ENCODE measurements around the gene SYDE1. TPM values are rescaled to one million over a fixed set of nuclear protein-coding genes. Genes with fewer than 3 reads are reported as not detected.

Gene SYDE1
- total RNA-seq, 2 experiments from 2014 or later, result 0.40 to 0.72 TPM

DNA sequence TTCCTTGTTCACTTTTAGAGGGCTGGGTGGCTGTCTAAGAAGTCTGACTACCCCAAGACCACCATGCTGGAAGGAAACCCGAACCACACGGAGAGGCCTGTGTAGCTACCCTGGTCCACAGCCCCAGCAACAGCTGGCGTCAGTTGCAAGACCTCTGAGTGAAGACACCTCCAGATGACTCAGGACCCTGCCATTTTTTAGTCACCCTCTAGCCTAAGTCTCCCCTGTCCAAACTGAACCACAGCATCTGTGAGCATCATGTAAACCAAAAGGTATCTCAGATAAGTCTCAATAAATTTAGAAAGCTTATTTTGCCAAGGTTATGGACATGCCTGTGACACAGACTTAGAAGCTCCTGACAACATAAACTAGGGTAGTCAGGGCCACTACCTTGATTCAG is 2.2 kb upstream of the SYDE1 start:
- ChIA-PET POLR2A (no interaction called here), CTCF (interaction anchor here (0.6 kb wide), 1 partner anchor 284 kb away, joined by 3 read pairs; no protein-coding TSS in a partner anchor)

DNA sequence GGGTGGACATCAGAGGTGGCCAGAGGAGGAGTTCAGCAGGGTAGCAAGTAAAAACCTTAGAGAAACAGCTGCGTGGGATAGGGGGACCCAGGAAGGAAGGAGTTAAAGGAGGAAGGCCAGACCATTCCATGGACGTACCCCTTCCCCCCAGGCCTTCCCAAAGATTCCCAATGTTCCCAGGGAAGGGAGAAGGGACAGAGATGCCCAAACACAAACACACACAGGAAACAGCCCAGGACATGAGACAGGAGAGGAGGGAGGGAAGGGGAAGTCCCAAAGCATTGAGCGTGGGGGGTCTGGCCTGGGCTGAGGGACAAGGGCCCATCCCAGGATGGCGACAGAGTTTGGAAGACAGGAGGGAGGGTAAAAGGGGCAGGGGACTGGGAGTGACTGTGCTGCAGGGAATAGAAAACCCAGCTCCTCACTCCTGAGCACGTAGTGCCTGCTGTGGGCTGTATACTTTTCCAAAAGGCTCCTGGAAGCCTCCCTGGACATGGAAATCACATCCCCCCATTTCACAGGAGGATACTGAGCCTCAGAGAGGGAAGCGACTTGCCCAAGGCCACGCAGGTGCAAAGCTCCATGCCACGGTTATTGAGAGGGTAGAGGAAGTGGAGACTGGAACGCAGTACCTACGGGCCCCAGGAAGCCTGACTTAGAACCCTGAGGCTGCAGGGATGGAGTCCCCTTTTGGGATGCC is 1.1 kb downstream of the SYDE1 start:
- CTCF ChIA-PET, result interaction anchor here (1.0 to 1.8 kb wide), 2 partner anchors 16 kb away, joined by 3 to 9 read pairs; no protein-coding TSS in a partner anchor
- POLR2A ChIA-PET, result interaction anchor here (0.6 kb wide), 1 partner anchor 310 kb away, joined by 3 read pairs; the partner anchor contains the start of gene AKAP8L

DNA sequence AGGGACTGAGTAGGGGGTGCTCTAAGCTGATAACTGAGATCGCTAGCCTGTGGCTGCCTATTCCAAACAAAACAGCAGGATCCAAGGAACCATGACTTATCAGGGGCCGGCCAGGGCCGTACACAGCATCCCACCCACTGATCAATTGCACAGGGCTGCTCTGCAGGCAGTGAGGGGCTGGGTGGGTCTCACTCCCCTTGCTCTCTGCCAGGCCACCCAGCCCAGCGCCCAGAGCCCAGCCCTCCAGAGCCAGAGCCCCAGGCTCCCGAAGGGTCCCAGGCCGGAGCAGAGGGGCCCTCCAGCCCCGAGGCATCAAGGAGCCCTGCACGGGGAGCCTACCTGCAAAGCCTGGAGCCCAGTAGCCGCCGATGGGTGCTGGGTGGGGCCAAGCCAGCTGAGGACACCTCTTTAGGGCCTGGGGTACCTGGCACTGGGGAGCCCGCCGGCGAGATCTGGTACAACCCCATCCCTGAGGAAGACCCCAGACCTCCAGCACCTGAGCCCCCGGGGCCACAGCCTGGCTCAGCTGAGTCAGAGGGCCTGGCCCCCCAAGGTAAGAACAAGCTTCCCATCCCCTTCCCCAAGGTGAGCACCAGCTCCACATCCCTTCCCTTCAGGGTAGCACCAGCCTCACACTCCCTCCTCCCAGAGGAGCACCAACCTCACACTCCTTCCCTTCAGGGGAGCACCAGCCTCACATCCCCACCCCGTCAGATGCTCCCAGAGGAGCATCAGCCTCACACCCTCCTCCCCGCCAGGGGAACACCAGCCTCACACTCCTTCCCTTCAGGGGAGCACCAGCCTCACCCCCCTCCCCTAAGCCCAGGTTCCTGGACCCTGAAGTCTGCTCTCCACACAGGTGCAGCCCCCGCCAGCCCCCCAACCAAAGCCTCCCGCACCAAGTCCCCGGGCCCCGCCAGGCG is 1.9 kb downstream of the SYDE1 start:
- CTCF ChIA-PET, result interaction anchor here (0.6 to 1.8 kb wide), 2 partner anchors 8 to 17 kb away, joined by 3 to 9 read pairs; no protein-coding TSS in a partner anchor
- POLR2A ChIA-PET, result no interaction called here

DNA sequence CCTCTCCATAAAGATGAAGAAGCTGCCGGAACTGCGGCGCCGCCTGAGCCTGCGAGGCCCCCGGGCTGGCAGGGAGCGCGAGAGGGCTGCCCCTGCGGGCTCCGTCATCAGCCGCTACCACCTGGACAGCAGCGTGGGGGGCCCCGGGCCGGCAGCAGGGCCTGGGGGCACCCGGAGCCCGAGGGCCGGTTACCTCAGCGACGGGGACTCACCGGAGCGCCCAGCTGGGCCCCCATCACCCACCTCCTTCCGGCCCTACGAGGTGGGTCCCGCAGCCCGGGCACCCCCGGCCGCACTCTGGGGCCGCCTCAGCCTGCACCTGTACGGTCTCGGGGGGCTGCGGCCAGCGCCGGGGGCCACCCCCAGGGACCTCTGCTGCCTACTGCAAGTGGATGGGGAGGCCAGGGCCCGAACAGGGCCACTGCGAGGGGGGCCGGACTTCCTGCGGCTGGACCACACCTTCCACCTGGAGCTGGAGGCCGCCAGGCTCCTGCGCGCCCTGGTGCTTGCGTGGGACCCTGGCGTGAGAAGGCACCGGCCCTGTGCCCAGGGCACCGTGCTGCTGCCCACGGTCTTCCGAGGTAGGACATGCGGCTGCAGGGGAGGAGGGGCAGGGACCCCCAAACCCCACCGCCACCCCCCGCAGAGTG is 2.7 kb downstream of the SYDE1 start:
- CTCF ChIA-PET, result interaction anchor here (0.6 kb wide), 1 partner anchor 9 kb away, joined by 3 read pairs; no protein-coding TSS in a partner anchor
- POLR2A ChIA-PET, result no interaction called here

DNA sequence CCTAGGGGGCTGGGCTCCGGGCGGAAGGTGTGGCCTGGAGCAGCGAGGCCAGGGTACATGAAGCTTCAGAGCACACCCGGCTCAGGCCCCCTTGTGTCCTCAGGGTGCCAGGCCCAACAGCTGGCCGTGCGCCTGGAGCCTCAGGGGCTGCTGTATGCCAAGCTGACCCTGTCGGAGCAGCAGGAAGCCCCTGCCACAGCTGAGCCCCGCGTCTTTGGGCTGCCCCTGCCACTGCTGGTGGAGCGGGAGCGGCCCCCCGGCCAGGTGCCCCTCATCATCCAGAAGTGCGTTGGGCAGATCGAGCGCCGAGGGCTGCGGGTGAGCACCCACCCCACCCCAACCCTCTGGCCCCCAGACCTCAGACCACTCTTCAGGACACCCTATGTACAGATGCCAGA is 3.2 kb downstream of the SYDE1 start:
- ChIA-PET CTCF (no interaction called here), POLR2A (no interaction called here)

GRCh38 chr19:15111758-15112157 is 4.6 kb downstream of the SYDE1 start:
- CTCF ChIA-PET, result interaction anchor here (0.6 to 1.4 kb wide), 2 partner anchors 12 to 65 kb away, joined by 3 read pairs; no protein-coding TSS in a partner anchor
- POLR2A ChIA-PET, result no interaction called here

- ChIA-PET CTCF (interaction anchor here (0.6 to 2.2 kb wide), 3 partner anchors 11 to 65 kb away, joined by 3 to 8 read pairs (median 3); no protein-coding TSS in a partner anchor), POLR2A (no interaction called here)
Measured at GRCh38 chr19:15112385-15112784, 5.2 kb downstream of the SYDE1 start.

DNA sequence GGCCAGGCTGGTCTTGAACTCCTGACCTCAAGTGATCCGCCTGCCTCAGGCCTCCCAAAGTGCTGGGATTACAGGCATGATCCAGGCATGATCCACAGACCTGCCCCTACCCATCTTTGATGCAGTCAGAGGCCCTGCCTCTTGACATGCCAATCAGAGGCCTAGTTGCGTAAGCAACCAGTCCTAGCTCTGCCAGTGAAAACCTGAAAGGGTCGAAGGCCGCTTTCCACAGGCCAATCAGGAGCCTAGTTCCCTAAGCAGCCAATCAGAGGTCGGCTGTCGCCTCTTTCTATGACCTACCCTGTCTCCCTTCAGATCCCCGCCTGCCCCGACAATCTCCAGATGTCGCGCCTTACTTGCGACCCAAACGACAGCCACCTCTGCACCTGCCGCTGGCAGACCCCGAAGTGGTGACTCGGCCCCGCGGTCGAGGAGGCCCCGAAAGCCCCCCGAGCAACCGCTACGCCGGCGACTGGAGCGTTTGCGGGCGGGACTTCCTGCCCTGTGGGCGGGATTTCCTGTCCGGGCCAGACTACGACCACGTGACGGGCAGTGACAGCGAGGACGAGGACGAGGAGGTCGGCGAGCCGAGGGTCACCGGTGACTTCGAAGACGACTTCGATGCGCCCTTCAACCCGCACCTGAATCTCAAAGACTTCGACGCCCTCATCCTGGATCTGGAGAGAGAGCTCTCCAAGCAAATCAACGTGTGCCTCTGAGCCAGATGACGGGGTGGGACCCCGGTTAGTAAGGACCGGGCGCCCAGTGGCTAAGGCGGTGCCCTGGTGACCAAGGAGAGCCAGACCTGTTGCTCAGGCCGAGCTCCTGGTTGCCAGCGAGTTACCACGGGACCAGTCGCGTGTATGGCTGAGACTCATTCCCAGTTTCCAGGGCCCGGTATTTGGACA is 6.3 kb downstream of the SYDE1 start:
- ChIA-PET POLR2A (no interaction called here), CTCF (interaction anchor here (1.4 to 2.2 kb wide), 2 partner anchors 13 to 64 kb away, joined by 3 to 8 read pairs; no protein-coding TSS in a partner anchor)

DNA sequence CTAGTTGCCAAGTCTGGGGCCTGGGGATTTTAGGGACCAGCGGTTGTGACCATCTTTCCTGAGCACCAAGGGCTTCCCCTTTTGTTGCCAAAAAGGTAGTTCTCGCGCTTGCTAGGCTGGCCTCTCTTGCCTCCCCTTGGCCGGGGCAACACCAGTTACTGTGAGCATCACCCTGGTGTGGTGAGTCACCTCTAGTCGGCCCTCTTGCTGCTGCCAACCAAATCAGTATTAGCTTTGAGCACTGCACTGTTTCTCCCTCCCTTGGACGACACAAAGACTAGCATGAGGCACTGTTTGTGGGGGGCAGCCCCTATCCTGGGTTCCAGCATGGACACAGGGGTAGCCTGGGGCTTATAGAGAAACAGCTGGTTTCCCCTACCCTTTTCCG is 6.9 kb downstream of the SYDE1 start:
- ChIA-PET POLR2A (no interaction called here), CTCF (interaction anchor here (2.2 kb wide), 1 partner anchor 13 kb away, joined by 8 read pairs; no protein-coding TSS in a partner anchor)

- ChIA-PET CTCF (interaction anchor here (0.6 kb wide), 1 partner anchor 40 kb away, joined by 4 read pairs; no protein-coding TSS in a partner anchor), POLR2A (no interaction called here)
Measured at GRCh38 chr19:15115080-15115479, 7.9 kb downstream of the SYDE1 start.

- ChIA-PET CTCF (interaction anchor here (0.6 kb wide), 1 partner anchor 40 kb away, joined by 4 read pairs; no protein-coding TSS in a partner anchor), POLR2A (no interaction called here)
Measured at GRCh38 chr19:15115762-15116615, 8.8 kb downstream of the SYDE1 start.

GRCh38 chr19:15116856-15117255 is 9.7 kb downstream of the SYDE1 start:
- ChIA-PET CTCF (no interaction called here), POLR2A (no interaction called here)

GRCh38 chr19:15118248-15118647 is 11.0 kb downstream of the SYDE1 start:
- CTCF ChIA-PET, result interaction anchor here (0.6 kb wide), 1 partner anchor 436 kb away, joined by 3 read pairs; no protein-coding TSS in a partner anchor
- POLR2A ChIA-PET, result interaction anchor here (0.5 kb wide), 1 partner anchor 115 kb away, joined by 3 read pairs; no protein-coding TSS in a partner anchor

DNA sequence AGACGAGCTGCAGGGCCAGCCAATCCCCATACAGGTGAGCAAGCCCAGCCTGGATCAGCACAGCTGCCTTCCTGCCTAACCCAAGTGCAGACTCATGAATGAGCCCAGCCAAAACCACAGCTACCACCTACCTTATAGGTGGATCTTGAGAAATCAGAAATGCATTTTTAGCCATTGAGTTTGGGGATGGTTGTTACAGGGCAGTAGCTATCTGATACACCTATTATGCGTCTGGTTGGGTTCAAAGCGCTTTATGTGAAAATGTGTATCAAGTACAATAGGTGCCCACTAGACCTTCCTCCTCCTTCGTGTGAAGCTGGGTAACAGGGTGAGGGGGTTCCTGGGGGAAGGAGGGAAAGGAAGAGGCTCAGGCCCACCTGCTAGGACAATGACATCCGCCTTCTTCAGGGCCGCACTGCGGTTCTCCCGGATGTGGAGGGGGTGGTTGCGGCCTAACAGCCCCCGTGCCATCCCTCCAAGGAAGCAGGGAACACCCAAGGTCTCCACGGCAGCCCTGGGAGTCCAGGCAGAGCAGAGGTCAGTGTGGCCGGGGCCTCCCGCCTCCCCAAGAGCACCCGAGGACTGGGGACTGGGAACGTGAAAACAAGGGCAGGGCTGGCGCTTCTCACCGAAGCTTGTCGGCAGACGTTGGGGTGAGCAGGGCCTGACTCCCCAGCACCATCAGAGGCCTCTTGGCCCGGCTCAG is 11.7 kb downstream of the SYDE1 start:
- ChIA-PET POLR2A (interaction anchor here (0.5 kb wide), 1 partner anchor 114 kb away, joined by 3 read pairs; no protein-coding TSS in a partner anchor), CTCF (interaction anchor here (0.6 kb wide), 1 partner anchor 436 kb away, joined by 3 read pairs; no protein-coding TSS in a partner anchor)

DNA sequence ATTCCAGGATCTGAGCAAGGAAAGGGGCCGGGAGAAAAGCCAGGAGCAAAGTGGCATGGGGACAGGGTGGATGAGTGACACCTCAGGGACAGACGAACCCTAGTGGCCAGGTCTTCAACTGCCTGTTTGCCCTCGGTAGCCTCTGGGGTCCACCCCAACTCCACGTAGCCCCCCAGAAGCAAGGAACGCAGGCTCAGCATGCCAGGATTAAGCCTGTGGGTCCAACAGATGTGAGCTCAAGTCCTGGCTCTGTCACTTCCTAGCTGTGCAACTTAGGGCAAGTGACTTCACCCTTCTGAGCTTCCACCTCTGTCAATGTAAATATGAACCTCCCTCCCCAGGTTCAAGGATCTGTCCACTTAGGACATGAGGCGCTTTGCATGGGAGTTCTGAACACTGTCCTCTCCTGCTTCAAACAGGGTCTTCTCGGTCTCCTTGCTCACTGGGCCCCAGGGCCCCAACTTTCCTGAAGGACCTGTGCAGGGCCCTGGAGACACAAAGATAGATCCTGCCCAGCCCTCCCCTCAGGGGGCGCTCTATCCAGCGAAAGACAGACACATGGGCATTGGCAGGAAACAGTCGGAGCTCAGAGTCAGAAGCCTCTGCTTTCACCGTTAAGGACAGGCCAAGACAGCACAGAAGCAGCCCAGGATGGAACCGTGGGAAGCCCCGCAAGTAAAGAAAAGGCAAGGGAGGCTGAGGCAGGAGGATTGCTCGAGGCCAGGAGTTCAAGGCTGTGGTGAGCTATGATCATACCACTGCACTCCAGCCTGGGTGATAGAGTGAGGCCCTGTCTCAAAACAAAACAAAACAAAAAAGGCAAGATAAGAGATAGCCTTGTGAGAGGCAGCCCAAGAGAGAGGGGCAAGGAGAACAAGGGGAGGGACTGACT is 13.2 kb downstream of the SYDE1 start:
- POLR2A ChIA-PET, result no interaction called here
- CTCF ChIA-PET, result interaction anchor here (0.6 kb wide), 1 partner anchor 29 kb away, joined by 3 read pairs; no protein-coding TSS in a partner anchor
